T-helper 2 cell treated with Interferon-gamma antibody and Interleukin-4, amounts not matched to agents 5 μg/mL and 100 μg/mL, for 36 hours (primary cell): ENCODE measurements around the gene NAXE.
A peak's percentile ranks its signal among the peaks of the same experiment; 100 is the strongest.

Experiments
- DNase-seq: peaks from one replicate; pipeline ENCODE4 v3.0.0; 2021; ENCODE audit warnings: low spot score
- H3K27ac Mint-ChIP-seq: one replicate; pipeline ENCODE4 v1.8.0; 2021; ENCODE audit warnings: mild to moderate bottlenecking, mixed read lengths
- H3K27me3 Mint-ChIP-seq: one replicate; pipeline ENCODE4 v1.8.0; 2021; ENCODE audit warnings: low read depth, mixed read lengths
- H3K36me3 Mint-ChIP-seq: one replicate; pipeline ENCODE4 v1.8.0; 2021; ENCODE audit warnings: low read depth, mixed read lengths
- H3K4me1 Mint-ChIP-seq: one replicate; pipeline ENCODE4 v1.8.0; 2021; ENCODE audit warnings: low read depth, mixed read lengths
- H3K4me3 Mint-ChIP-seq: one replicate; pipeline ENCODE4 v1.8.0; 2022; ENCODE audit warnings: mild to moderate bottlenecking, moderate library complexity, mixed read lengths
- H3K9me3 Mint-ChIP-seq: one replicate; pipeline ENCODE4 v1.8.0; 2021; ENCODE audit warnings: mixed read lengths

NAXE gene

GRCh38 chr1:156554971-156555370, 36.6 kb upstream of the NAXE start:
- no peak for DNase-seq
- Mint-ChIP-seq H3K9me3 (no peaks in the 10 kb centered on the region), H3K27me3 (no peaks in the 10 kb centered on the region), H3K4me3 (no peak overlapping the region), H3K27ac (no peak overlapping the region), H3K36me3 (peaks cover 12% of the 10 kb centered on the region), H3K4me1 (peaks cover 2% of the 10 kb centered on the region)

DNA sequence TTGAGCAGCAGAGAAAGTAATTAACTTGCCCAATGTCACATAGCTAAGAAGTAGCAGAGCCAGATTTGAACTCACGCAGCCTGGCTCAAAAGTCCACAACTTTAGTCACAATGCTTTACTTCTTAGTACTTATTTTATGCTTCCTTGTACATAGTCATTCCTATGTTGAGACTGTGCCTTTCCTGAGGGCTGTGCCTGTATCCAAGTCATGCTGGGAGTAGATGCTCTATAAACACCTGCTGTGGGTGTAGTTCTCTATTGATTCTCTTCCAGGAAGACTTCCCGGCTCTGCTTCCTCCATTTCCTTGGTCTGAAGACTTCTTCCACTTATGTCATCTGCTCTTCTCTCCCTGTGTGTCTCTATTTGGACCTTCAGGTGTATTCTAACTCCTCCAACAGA, 35.9 kb upstream of the NAXE start:
- H3K36me3 Mint-ChIP-seq = peaks cover 14% of the 10 kb centered on the region
- no peak for DNase-seq
- no peak overlapping the region for H3K27ac Mint-ChIP-seq
- H3K4me1 Mint-ChIP-seq = peaks cover 2% of the 10 kb centered on the region
- H3K27me3 Mint-ChIP-seq = no peaks in the 10 kb centered on the region
- no peaks in the 10 kb centered on the region for H3K9me3 Mint-ChIP-seq
- no peak overlapping the region for H3K4me3 Mint-ChIP-seq

DNA sequence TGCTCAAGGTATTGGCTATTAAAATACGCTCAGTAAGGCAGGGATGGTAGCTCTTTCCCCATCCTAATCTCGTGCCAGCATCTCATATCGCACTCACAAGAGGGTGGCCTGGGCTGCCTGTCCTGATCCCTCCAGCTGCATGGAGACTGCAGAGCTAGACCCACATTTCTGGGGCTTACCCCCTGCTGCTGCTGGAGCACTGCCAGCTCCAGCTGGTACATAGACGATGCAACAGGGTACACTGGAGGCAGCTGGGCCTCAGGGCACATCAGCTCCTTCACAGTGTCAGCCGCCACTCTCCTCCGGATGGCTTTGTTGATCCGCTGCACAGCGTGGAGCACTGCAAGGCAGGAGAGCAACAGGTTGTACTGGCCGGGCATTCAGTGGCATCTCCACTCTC, 35.2 kb upstream of the NAXE start:
- H3K36me3 Mint-ChIP-seq = peaks cover 14% of the 10 kb centered on the region
- no peak for DNase-seq
- no peaks in the 10 kb centered on the region for H3K27me3 Mint-ChIP-seq
- no peak overlapping the region for H3K4me3 Mint-ChIP-seq
- H3K27ac Mint-ChIP-seq = no peak overlapping the region
- no peaks in the 10 kb centered on the region for H3K9me3 Mint-ChIP-seq
- H3K4me1 Mint-ChIP-seq = peaks cover 2% of the 10 kb centered on the region

DNA sequence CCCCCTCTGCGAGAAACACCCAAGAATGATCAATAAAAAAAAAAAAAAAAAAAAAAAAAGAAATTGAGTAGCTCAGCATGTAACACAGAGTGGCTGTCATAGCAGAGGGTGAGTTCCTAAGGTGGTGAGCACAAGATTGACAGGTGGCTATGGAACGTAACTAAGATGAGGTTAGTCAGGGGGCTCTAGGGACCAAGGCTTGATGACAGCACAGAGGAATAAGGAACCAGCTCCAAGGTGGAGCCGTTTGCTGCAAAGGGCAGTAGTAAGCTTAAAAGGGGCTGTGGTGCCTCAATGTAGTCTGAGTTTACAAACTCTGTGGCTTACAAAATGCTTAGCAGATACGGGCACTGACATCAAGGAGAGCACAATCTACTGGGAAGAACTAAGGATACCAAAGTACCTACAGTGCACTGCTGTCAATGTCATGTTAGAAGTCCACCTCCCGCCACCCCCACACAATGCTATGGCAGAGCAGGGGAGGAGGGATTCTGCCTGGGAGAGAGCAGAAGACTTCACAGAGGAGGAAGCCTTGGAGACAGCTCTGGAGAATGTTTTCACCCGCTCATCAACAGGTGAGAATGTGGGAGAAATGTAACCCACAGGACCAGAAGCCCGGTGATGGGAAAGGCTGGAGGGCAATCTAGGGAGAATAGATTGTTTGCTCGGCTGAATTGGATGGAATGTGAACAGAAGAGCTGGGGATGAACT, 32.3 kb upstream of the NAXE start:
- Mint-ChIP-seq H3K27ac (no peak overlapping the region), H3K36me3 (peaks cover 9% of the 10 kb centered on the region)

DNA sequence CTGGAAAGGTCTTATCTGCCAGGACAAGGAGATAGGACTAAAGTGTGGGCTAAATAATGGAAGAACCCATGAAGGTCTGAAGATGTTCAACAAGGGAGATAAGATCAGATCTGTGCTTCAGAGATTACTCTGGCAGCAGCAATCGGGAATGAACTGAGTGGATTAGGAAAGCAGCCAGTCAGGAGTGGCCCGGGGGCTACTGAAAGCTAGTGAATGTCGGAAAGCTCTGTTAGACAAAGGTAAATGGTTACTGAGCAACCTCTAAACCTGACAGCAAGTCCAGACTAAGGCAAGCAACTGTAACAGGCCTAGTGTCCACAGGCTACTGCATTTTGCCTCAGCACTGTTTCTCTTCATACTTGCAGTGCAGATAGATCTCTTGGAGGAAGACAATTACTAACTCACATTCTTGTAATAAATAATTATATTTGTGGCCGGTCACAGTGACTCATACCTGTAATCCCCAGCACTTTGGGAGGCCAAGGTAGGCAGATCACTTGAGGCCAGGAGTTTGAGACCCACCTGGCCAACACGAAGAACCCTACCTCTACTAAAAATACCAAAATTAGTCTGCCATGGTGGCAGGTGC, 31.7 kb upstream of the NAXE start:
- no peaks in the 10 kb centered on the region for H3K27me3 Mint-ChIP-seq
- no peaks in the 10 kb centered on the region for H3K9me3 Mint-ChIP-seq
- H3K36me3 Mint-ChIP-seq = peaks cover 12% of the 10 kb centered on the region
- no peaks in the 10 kb centered on the region for H3K4me1 Mint-ChIP-seq
- no peak overlapping the region for H3K4me3 Mint-ChIP-seq
- no peak for DNase-seq
- H3K27ac Mint-ChIP-seq = no peak overlapping the region

More for the DNA sequence above, 32.3 kb upstream of the NAXE start:
- no peak for DNase-seq
- Mint-ChIP-seq H3K27me3 (no peaks in the 10 kb centered on the region), H3K4me3 (no peak overlapping the region), H3K4me1 (no peaks in the 10 kb centered on the region), H3K9me3 (no peaks in the 10 kb centered on the region)

DNA sequence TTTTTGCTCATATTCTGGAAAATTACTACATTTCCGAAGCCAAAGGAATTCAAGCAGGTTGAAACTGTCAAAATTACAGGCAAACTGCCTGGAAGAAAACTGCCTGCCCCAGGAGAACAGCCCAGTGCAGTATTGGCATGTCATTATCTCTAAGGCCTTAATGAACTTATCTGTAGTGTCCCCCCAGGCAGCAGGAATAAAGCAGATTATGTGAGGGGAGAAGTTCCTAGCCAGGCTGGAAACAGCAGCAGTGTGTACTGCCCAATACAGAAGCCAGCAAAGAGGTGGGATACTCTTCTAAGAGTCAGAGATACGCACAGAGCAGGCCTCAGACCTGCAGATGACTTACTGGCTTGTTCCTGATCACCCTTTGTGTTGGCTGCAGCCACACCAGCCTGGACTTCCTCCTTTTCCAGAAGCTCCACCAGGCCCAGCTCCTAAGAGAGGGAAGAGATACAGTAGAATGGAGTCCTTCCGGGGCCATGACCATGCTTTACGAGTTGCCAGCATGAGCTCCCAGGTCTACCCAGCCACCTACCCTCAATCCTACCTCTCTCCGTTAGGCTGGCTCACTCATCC, 30.9 kb upstream of the NAXE start:
- Mint-ChIP-seq H3K4me1 (no peaks in the 10 kb centered on the region), H3K27ac (no peak overlapping the region), H3K36me3 (peaks cover 12% of the 10 kb centered on the region), H3K9me3 (no peaks in the 10 kb centered on the region), H3K27me3 (no peaks in the 10 kb centered on the region), H3K4me3 (no peak overlapping the region)
- DNase-seq = no peak

DNA sequence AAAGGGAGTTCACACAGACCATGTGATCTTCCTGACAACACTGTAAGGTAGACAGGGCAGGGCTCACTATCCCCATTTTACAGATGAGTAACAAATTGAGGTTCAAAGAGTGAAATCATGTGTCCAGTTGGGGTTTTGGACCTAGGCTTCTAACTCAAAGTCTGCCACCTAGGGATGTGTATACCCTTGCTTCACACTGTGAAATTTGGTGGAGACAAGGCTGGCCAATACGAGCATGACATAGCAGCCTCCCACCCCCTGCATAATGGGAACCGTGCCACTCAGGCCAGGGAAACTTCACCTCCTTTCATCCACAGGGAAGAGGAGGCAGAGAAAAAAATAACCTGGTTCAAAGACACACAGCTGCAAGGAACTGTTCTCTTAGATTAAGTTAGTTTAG, 26.1 kb upstream of the NAXE start:
- Mint-ChIP-seq H3K9me3 (no peaks in the 10 kb centered on the region), H3K27ac (no peak overlapping the region), H3K4me3 (no peak overlapping the region), H3K36me3 (peaks cover 13% of the 10 kb centered on the region), H3K4me1 (no peaks in the 10 kb centered on the region), H3K27me3 (no peaks in the 10 kb centered on the region)
- DNase-seq = no peak

DNA sequence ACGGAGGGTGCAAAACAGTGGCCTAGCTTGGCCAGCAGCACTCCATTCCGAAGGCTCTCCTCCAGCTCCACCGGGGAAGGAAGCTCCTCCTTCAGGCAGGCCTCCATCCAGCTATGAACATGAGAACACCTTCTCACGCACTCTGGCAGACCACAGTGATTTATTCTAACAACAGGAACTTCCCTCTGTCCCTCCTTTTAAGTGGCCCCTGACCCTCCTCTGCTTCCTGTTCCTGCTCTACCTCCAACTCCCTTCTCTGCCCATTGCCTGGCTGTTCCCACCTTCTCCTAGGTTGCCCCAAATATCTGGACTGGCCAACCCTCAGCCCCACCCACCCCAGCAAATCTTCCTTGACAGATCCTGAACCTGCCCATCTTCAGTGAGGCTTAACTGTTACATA, 25.1 kb upstream of the NAXE start:
- Mint-ChIP-seq H3K4me3 (no peak overlapping the region), H3K27ac (no peak overlapping the region), H3K9me3 (no peaks in the 10 kb centered on the region), H3K27me3 (no peaks in the 10 kb centered on the region), H3K36me3 (peaks cover 12% of the 10 kb centered on the region), H3K4me1 (peaks cover 7% of the 10 kb centered on the region)
- no peak for DNase-seq

- no peak for DNase-seq
- Mint-ChIP-seq H3K4me1 (peaks cover 20% of the 10 kb centered on the region), H3K27me3 (peaks cover 17% of the 10 kb centered on the region), H3K27ac (no peak overlapping the region), H3K9me3 (no peaks in the 10 kb centered on the region), H3K4me3 (peak overlapping the region; percentile 95), H3K36me3 (peaks cover 8% of the 10 kb centered on the region)
These were observed 20.2 kb upstream of the NAXE start for GRCh38 chr1:156571261-156571852.

- Mint-ChIP-seq H3K36me3 (peaks cover 8% of the 10 kb centered on the region), H3K27me3 (peaks cover 17% of the 10 kb centered on the region), H3K9me3 (no peaks in the 10 kb centered on the region), H3K4me1 (peaks cover 20% of the 10 kb centered on the region), H3K4me3 (peak within 1 kb of the TSS; percentile 95), H3K27ac (peak within 1 kb of the TSS; percentile 76)
- peak; percentile 72 for DNase-seq
These were observed 19.5 kb upstream of the NAXE start, which contains the start of gene IQGAP3 for GRCh38 chr1:156571919-156572662. Gene IQGAP3 (minus strand): TSS chr1:156572565. CDS start chr1:156572529, 36 bp downstream.

DNA sequence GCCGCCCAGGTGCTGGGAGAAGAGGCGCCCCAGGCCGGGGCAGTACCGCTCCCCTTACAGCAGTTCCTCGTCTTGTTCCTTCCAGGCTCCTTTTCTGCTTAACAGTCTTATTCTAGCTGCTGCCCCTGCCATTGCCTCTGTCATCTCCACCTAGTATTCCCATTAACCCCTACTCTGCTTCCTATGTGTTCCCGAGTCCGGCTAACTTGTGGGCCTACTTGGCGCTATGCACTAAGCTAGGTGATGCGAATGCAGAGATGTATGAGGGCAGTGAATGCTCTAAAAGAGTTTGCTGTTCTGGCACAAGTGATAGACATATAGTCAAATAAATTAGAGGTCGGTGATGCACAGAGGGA, 18.9 kb upstream of the NAXE start:
- H3K9me3 Mint-ChIP-seq = no peaks in the 10 kb centered on the region
- H3K27me3 Mint-ChIP-seq = peaks cover 17% of the 10 kb centered on the region
- peaks cover 20% of the 10 kb centered on the region for H3K4me1 Mint-ChIP-seq
- DNase-seq = no peak
- H3K36me3 Mint-ChIP-seq = peaks cover 8% of the 10 kb centered on the region
- peak overlapping the region; percentile 95 for H3K4me3 Mint-ChIP-seq
- H3K27ac Mint-ChIP-seq = no peak overlapping the region

DNA sequence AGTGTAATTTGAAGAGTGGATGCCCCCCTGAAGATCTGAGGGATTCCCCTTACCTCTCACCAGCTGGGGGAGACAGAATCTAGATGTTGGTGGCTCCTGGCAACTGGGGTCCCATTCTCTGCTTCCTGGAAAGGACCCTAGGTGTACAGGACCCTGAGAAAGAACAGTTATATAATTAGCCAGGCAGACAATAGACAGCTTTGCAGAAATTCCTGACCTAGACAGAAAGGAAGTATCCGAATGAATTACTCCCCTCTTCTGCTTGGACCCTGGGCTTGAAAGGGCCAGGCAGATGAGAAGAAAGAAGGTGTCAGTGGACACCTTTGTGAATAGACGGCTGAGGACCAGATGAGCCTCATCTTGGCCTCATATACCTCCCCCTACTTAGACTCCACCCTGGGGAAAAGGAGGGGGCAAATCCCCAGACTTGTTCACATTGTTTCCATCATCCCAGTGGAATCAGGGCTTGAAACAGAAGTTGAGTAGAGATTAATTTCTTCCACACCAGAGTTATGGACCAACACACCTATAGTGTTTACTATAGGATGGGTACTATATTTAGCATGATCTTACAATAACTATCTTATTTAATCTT, 17.4 kb upstream of the NAXE start:
- Mint-ChIP-seq H3K4me1 (peaks cover 23% of the 10 kb centered on the region), H3K36me3 (peaks cover 6% of the 10 kb centered on the region), H3K27me3 (peaks cover 19% of the 10 kb centered on the region), H3K27ac (no peak overlapping the region), H3K9me3 (no peaks in the 10 kb centered on the region), H3K4me3 (no peak overlapping the region)
- no peak for DNase-seq

DNA sequence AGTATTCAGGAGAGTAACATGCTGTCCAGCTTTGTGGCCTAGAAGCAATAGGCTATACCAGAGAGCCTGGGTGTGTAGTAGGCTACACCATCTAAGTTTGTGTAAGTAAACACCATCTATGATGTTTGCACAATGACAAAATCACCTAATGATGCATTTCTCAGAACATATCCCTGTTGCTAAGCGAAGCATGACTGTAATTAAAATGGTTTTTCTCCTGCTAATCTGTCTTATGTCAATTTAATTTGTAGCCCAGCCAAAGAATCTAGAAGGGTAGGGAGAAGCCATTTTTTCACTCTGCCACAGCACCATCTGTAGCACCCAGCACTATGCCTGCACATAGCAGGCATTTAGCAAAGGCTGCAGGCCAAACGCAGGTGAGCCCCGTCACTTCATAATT, 14.0 kb upstream of the NAXE start:
- no peak overlapping the region for H3K27ac Mint-ChIP-seq
- peaks cover 19% of the 10 kb centered on the region for H3K27me3 Mint-ChIP-seq
- no peaks in the 10 kb centered on the region for H3K36me3 Mint-ChIP-seq
- no peaks in the 10 kb centered on the region for H3K9me3 Mint-ChIP-seq
- H3K4me3 Mint-ChIP-seq = no peak overlapping the region
- peaks cover 11% of the 10 kb centered on the region for H3K4me1 Mint-ChIP-seq
- no peak for DNase-seq
